ENCODE measurements around the gene DDX27. TPM values are rescaled to one million over a fixed set of nuclear protein-coding genes. Genes with fewer than 3 reads are reported as not detected.

DDX27 gene
- total RNA-seq, 1 experiment from 2014 or later, result 80.8 TPM

GRCh38 chr20:49280463-49281058, 61.3 kb downstream of the DDX27 start:
- no TSS peak for BruUV-seq (replicated peaks)
- peaks cover 69% of the 10 kb centered on the region for H4K20me1 ChIP-seq (ENCODE audit: low read length)
- POLR2A ChIA-PET (ENCODE audit: unreplicated experiment), result no interaction called here
- DNase-seq, result no peak
- peaks cover 21% of the 10 kb centered on the region for H3K9me3 ChIP-seq (ENCODE audit: low read length)
- H3K27ac ChIP-seq (ENCODE audit: low read length), result no peak overlapping the region; the same call in 1 of the 2 replicates
- H3K4me1 ChIP-seq (ENCODE audit: insufficient read depth, low read length), result peaks cover 54% of the 10 kb centered on the region
- H3K36me3 ChIP-seq (ENCODE audit: low read depth, low read length), result peaks cover 70% of the 10 kb centered on the region
- peaks cover 46% of the 10 kb centered on the region for H3F3A ChIP-seq (ENCODE audit: low read length, unreplicated experiment)
- H3K4me3 ChIP-seq (ENCODE audit: low read length), result peak overlapping the region; percentile 89
- peak overlapping the region; percentile 89 for H3K4me2 ChIP-seq (ENCODE audit: low read length)
- CTCF ChIA-PET, result no interaction called here
- H3K9ac ChIP-seq (ENCODE audit: low read length), result peak overlapping the region; percentile 96
- intact Hi-C loops (cut with micrococcal nuclease), result no loop called here
- H2AFZ ChIP-seq (ENCODE audit: low read length), result no peak overlapping the region
- H3K27me3 ChIP-seq (ENCODE audit: low read length), result no peaks in the 10 kb centered on the region
- H3K79me2 ChIP-seq (ENCODE audit: low read length), result peaks cover 94% of the 10 kb centered on the region
- TF ChIP-seq CTCF (conservative IDR thresholded peaks at IDR 0.05; ENCODE audit: low read depth, low read length) (no peak), EZH2phosphoT487 (IDR thresholded peaks at IDR 0.05; ENCODE audit: borderline replicate concordance, low read length) (no peak), EZH2 (IDR thresholded peaks at IDR 0.05; ENCODE audit: low read length, unreplicated experiment) (no peak)
- no peak for ATAC-seq
- H3K9me2 ChIP-seq (replicated peaks; ENCODE audit: low read length), result no peaks in the 10 kb centered on the region

DNA sequence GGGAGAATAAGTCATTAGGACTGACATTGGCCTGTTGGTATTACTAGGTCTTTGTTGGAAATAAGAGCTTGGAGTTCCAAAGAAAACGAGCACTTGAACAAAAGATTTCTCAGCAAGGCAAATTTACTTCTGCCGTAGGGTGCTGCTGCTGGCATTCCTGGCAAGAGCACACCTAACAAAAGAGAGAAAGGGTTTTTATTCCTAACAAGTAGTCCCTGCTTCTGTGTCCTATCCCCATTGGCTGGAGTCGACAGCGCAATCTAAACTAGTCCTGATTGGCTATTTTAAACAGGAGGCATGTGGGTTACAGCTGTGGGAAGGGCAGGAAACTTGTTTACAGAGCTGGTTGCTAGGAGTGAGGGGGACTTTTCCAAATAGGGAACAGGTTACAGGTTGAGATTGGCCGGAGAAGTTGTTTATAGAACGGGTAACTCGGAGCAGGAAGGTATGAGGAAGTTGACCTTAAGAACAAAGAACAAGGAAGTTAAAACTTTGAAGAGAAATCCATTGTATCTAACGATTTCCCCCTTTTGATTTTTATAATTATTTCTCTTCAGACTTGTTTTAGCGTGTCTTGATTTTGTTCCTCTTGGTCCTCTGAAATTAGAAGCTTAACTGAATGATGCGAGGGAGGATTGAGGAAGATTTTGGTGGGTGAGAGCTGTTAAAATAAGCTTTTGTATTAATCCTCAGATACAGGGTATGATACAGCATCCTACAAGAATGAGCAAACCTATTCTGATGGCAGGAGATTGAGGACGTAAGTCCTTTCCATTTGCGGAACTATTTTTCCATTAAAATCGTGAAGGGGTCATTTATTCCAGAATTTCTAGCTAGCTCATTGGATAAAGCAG, 62.1 kb downstream of the DDX27 start:
- Histone ChIP-seq H4K20me1 (ENCODE audit: low read length) (peaks cover 76% of the 10 kb centered on the region), H3K27me3 (ENCODE audit: low read length) (no peaks in the 10 kb centered on the region), H3K9me3 (ENCODE audit: low read length) (peaks cover 28% of the 10 kb centered on the region), H3K27ac (ENCODE audit: low read length) (no peak overlapping the region; the same call in 1 of the 2 replicates), H3K9me2 (replicated peaks; ENCODE audit: low read length) (no peaks in the 10 kb centered on the region), H3F3A (ENCODE audit: low read length, unreplicated experiment) (peaks cover 53% of the 10 kb centered on the region), H3K4me2 (ENCODE audit: low read length) (peak overlapping the region; percentile 89), H2AFZ (ENCODE audit: low read length) (no peak overlapping the region), H3K36me3 (ENCODE audit: low read depth, low read length) (peaks cover 77% of the 10 kb centered on the region), H3K9ac (ENCODE audit: low read length) (no peak overlapping the region), H3K4me1 (ENCODE audit: insufficient read depth, low read length) (peaks cover 53% of the 10 kb centered on the region), H3K4me3 (ENCODE audit: low read length) (peak overlapping the region; percentile 89), H3K79me2 (ENCODE audit: low read length) (peaks cover 94% of the 10 kb centered on the region)
- POLR2A ChIA-PET (ENCODE audit: unreplicated experiment), result no interaction called here
- CTCF ChIA-PET, result no interaction called here
- ATAC-seq (no peak), DNase-seq (peak; percentile 31)
- no TSS peak for BruUV-seq (replicated peaks)
- intact Hi-C loops (cut with micrococcal nuclease), result no loop called here
- no peak for TF ChIP-seq EZH2phosphoT487 (IDR thresholded peaks at IDR 0.05; ENCODE audit: borderline replicate concordance, low read length)
- no peak for TF ChIP-seq EZH2 (IDR thresholded peaks at IDR 0.05; ENCODE audit: low read length, unreplicated experiment)
- no peak for TF ChIP-seq CTCF (conservative IDR thresholded peaks at IDR 0.05; ENCODE audit: low read depth, low read length)
